ENCODE measurements around the gene OR56B4. TPM values are rescaled to one million over a fixed set of nuclear protein-coding genes. Genes with fewer than 3 reads are reported as not detected.

Gene OR56B4
- total RNA-seq, 1 donor from 2014 or later: not detected

DNA sequence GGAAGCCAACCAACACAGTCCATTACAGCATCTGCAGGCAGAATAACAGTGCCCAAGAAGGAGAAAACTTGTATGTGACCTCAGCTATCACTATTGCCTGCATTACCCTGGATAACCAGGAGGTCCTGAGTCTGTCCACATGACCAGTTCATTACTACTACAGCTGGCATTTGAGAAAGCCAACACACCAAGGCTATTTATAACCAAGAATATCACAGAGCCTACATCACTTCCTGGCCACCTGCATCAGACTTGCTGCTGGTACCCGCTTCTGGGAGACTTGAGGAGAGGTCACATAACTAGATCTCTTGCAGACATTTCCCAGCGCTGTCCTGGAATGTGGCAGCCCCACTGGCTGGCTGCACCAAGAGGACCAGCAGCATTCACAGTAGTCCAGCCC, 11.1 kb upstream of the OR56B4 start:
- Mint-ChIP-seq H3K4me3 (ENCODE audit: unreplicated experiment) (no peak overlapping the region), H3K9me3 (ENCODE audit: unreplicated experiment) (no peaks in the 10 kb centered on the region), H3K27me3 (ENCODE audit: unreplicated experiment) (no peaks in the 10 kb centered on the region), H3K36me3 (ENCODE audit: low read depth, unreplicated experiment) (no peaks in the 10 kb centered on the region), H3K27ac (ENCODE audit: unreplicated experiment) (no peak overlapping the region), H3K4me1 (ENCODE audit: unreplicated experiment) (no peaks in the 10 kb centered on the region)
- TF ChIP-seq, protein P1, sequence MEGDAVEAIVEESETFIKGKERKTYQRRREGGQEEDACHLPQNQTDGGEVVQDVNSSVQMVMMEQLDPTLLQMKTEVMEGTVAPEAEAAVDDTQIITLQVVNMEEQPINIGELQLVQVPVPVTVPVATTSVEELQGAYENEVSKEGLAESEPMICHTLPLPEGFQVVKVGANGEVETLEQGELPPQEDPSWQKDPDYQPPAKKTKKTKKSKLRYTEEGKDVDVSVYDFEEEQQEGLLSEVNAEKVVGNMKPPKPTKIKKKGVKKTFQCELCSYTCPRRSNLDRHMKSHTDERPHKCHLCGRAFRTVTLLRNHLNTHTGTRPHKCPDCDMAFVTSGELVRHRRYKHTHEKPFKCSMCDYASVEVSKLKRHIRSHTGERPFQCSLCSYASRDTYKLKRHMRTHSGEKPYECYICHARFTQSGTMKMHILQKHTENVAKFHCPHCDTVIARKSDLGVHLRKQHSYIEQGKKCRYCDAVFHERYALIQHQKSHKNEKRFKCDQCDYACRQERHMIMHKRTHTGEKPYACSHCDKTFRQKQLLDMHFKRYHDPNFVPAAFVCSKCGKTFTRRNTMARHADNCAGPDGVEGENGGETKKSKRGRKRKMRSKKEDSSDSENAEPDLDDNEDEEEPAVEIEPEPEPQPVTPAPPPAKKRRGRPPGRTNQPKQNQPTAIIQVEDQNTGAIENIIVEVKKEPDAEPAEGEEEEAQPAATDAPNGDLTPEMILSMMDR (IDR thresholded peaks at IDR 0.05; ENCODE audit: unreplicated experiment): no peak
- no peak for DNase-seq (ENCODE audit: low spot score)

DNA sequence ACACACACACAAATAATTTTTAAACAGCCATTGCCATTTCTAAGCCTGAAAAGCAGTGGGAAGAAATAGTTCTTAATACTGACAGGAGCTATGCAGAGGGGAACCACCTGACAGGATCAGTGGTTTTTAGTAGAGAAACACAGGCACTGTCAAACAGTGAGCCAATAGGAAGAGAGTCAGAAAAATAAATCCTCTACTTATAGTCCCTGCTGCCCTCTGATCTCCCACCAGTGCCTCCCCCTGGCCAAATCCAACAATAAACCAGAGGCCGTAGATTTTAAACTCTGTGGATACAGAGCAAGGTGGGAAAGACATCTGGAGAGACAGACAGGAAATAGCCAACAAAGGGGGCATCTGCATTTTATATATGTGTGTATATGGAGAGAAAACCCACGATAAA, 7.9 kb upstream of the OR56B4 start:
- Mint-ChIP-seq H3K27ac (ENCODE audit: unreplicated experiment) (no peak overlapping the region), H3K4me1 (ENCODE audit: unreplicated experiment) (no peaks in the 10 kb centered on the region), H3K36me3 (ENCODE audit: low read depth, unreplicated experiment) (no peaks in the 10 kb centered on the region), H3K9me3 (ENCODE audit: unreplicated experiment) (no peaks in the 10 kb centered on the region), H3K4me3 (ENCODE audit: unreplicated experiment) (no peak overlapping the region), H3K27me3 (ENCODE audit: unreplicated experiment) (peaks cover 3% of the 10 kb centered on the region)
- TF ChIP-seq, protein P1 (IDR thresholded peaks at IDR 0.05; ENCODE audit: unreplicated experiment): no peak
- no peak for DNase-seq (ENCODE audit: low spot score)

DNA sequence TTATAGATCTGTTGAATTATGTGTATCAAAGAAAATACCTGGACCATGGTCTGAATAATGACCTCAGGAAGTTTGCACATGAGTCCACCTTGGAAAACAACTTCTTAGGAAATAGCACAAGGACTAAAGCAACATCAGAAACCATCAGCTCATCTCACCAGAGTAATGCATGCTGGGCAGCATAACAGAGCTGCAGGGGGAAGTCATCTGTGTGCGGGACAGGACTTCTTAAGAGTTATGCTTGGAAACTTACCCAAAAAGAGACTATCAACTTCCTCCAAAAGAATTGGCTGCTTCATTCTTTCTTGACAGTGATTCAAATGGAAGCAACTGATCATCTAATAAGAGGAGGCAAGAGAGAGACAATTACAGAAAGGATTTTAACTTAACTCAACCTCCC, 2.5 kb downstream of the OR56B4 start:
- peaks cover 2% of the 10 kb centered on the region for H3K27me3 Mint-ChIP-seq (ENCODE audit: unreplicated experiment)
- no peak overlapping the region for H3K4me3 Mint-ChIP-seq (ENCODE audit: unreplicated experiment)
- H3K4me1 Mint-ChIP-seq (ENCODE audit: unreplicated experiment): no peaks in the 10 kb centered on the region
- H3K9me3 Mint-ChIP-seq (ENCODE audit: unreplicated experiment): no peaks in the 10 kb centered on the region
- no peaks in the 10 kb centered on the region for H3K36me3 Mint-ChIP-seq (ENCODE audit: low read depth, unreplicated experiment)
- TF ChIP-seq, protein P1 (IDR thresholded peaks at IDR 0.05; ENCODE audit: unreplicated experiment): no peak
- no peak overlapping the region for H3K27ac Mint-ChIP-seq (ENCODE audit: unreplicated experiment)
- no peak for DNase-seq (ENCODE audit: low spot score)

DNA sequence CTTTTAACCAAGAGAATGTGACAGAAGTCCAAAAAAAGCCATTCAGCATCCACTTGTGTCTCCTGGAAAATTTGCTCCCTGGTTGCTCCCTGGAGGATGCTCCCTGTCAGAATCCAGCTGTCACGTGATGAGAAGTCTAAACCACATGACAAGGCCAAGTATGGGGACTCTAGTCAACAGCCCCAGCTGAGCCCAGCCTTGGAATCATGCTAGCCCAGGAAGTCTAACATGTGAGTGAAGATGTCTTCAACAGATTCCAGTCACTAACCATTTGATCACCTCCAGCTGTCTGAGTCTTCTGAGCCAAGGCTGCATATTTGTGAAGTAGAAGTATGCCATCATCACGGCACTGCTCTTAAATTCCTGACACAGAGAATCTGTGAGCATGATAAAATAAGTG, 4.2 kb downstream of the OR56B4 start:
- no peak overlapping the region for H3K27ac Mint-ChIP-seq (ENCODE audit: unreplicated experiment)
- no peak for DNase-seq (ENCODE audit: low spot score)
- H3K4me3 Mint-ChIP-seq (ENCODE audit: unreplicated experiment): no peak overlapping the region
- H3K36me3 Mint-ChIP-seq (ENCODE audit: low read depth, unreplicated experiment): no peaks in the 10 kb centered on the region
- no peaks in the 10 kb centered on the region for H3K9me3 Mint-ChIP-seq (ENCODE audit: unreplicated experiment)
- H3K27me3 Mint-ChIP-seq (ENCODE audit: unreplicated experiment): peaks cover 2% of the 10 kb centered on the region
- no peaks in the 10 kb centered on the region for H3K4me1 Mint-ChIP-seq (ENCODE audit: unreplicated experiment)
- TF ChIP-seq, protein P1 (IDR thresholded peaks at IDR 0.05; ENCODE audit: unreplicated experiment): no peak

DNA sequence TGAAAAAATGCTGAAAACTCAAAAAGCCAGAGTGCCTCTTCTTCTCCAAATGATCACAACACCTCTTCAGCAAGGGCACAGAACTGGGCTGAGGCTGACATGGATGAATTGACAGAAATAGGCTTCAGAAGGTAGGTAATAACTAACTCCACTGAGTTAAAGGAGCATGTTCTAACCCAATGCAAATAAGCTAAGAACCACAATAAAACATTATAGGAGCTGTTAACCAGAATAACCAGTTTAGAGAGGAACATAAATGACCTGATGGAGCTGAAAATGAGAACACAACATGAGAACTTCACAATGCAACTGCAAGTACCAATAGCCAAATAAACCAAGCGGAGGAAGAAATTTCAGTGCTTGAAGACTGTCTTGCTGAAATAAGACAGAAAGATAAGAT, 9.2 kb downstream of the OR56B4 start:
- DNase-seq (ENCODE audit: low spot score): no peak
- Mint-ChIP-seq H3K27ac (ENCODE audit: unreplicated experiment) (no peak overlapping the region), H3K4me3 (ENCODE audit: unreplicated experiment) (no peak overlapping the region), H3K9me3 (ENCODE audit: unreplicated experiment) (no peaks in the 10 kb centered on the region), H3K4me1 (ENCODE audit: unreplicated experiment) (no peaks in the 10 kb centered on the region), H3K36me3 (ENCODE audit: low read depth, unreplicated experiment) (no peaks in the 10 kb centered on the region), H3K27me3 (ENCODE audit: unreplicated experiment) (no peaks in the 10 kb centered on the region)
- TF ChIP-seq, protein P1 (IDR thresholded peaks at IDR 0.05; ENCODE audit: unreplicated experiment): no peak
